Kidney (tissue), 14 donors: ENCODE data around the gene UCP3. TPM values are rescaled to one million over a fixed set of nuclear protein-coding genes. Genes with fewer than 3 reads are reported as not detected.

ENCODE experiments used
- DNase-seq, 5 donors: peaks; one replicate each; pipeline ENCODE4 v3.0.0-alpha.2; 2013 to 2020
- FAIRE-seq: peaks from 2 replicates; lab custom pipeline; 2012; peaks lifted over from hg19 to GRCh38; lab: Jason Lieb, UNC
- H3K27ac ChIP-seq, 2 donors: one replicate each; pipeline ENCODE4 v1.7.0; 2013; ENCODE audit warnings: low read depth in 2 of 2, low read length in 2 of 2, inconsistent platforms in 1 of 2
- H3K27me3 ChIP-seq: one replicate; pipeline ENCODE4 v1.7.1; 2013; ENCODE audit warnings: low read length, inconsistent platforms; ENCODE audit not compliant: control insufficient read depth, insufficient read depth
- H3K36me3 ChIP-seq, 3 donors: one replicate each; pipeline versions ENCODE4 v1.7.0 to v1.7.1; 2013; ENCODE audit warnings: low read length in 3 of 3, control low read depth in 1 of 3, inconsistent platforms in 1 of 3; ENCODE audit not compliant: insufficient read depth in 3 of 3, control insufficient read depth in 2 of 3
- H3K4me1 ChIP-seq, 3 donors: one replicate each; pipeline versions ENCODE4 v1.7.0 to v1.7.1; 2013; ENCODE audit warnings: low read length in 3 of 3, inconsistent platforms in 1 of 3, low read depth in 1 of 3; ENCODE audit not compliant: control insufficient read depth in 2 of 3, insufficient read depth in 2 of 3
- H3K4me3 ChIP-seq, 3 donors: one replicate each; pipeline versions ENCODE4 v1.7.0 to v1.8.1; 2013; ENCODE audit warnings: low read length in 3 of 3, control low read depth in 1 of 3, inconsistent platforms in 1 of 3
- H3K9ac ChIP-seq, 3 donors: one replicate each; pipeline versions ENCODE4 v1.7.0 to v1.7.1; 2013; ENCODE audit warnings: low read length in 3 of 3, control low read depth in 1 of 3, inconsistent platforms in 1 of 3
- H3K9me3 ChIP-seq, 3 donors: one replicate each; pipeline versions ENCODE4 v1.7.0 to v1.7.1; 2013; ENCODE audit warnings: low read length in 3 of 3, control low read depth in 1 of 3, inconsistent platforms in 1 of 3; ENCODE audit not compliant: control insufficient read depth in 2 of 3, insufficient read depth in 1 of 3
- CTCF ChIP-seq: IDR thresholded peaks from 3 replicates; pipeline ENCODE4 v1.5.1; 2012; ENCODE audit warnings: mild to moderate bottlenecking, moderate library complexity, borderline replicate concordance; ENCODE audit not compliant: insufficient read depth; ENCODE audit errors: extremely low read depth
- intact Hi-C: fragments of 100-400 bp; cut with DNase I; formaldehyde crosslinking; loops from one replicate; pipeline ENCODE4 v1.11.1; 2022
- polyA plus RNA-seq: library from polyadenylated mRNA; stranded (reverse); fragments of 350-450 nt; fragmentation: Illumina TruSeq; extraction: RNeasy Lipid Tissue Mini Kit (QIAGEN cat#74804); gene quantifications from one replicate; pipeline ENCODE4 v1.2.3, GENCODE V29; 2014; ENCODE audit warnings: low read depth, low replicate concordance; ENCODE audit not compliant: insufficient read depth
- total RNA-seq: library from RNA; stranded (reverse); fragmentation: NEBNext Ultra II Directional; extraction: Animal tissue kit (Norgen Biotek cat#: 25700); gene quantifications from one replicate; pipeline ENCODE4 v1.2.1, GENCODE V29; 2021
- donor health status: control.
- donor health status: control.
- donor health status: control.
- donor health status: control.
- donor health status: control.
- donor health status: DM: yes; HTN: yes; CAD: no.
- donor health status: Normal renal cell carcinoma (clear cell type).

The UCP3 gene
- total and polyA plus RNA-seq, 2 donors from 2014 or later, result 0.28 to 4.0 TPM

- Histone ChIP-seq H3K36me3 (peaks cover 0 to 6% (median 2%) of the 10 kb centered on the region in 3 donors), H3K4me1 (peaks cover 0 to 22% (median 22%) of the 10 kb centered on the region in 3 donors), H3K9me3 (no peaks in the 10 kb centered on the region), H3K27ac (peak overlapping the region; percentile 86 to 94), H3K27me3 (no peaks in the 10 kb centered on the region), H3K9ac (peak overlapping the region in 1 of 3 donors; percentile 60), H3K4me3 (no peak overlapping the region)
- no peak for TF ChIP-seq CTCF
- intact Hi-C loops, result no loop called here
- FAIRE-seq (no peak), DNase-seq (no peak)
These were observed 8.7 kb upstream of the UCP3 start for GRCh38 chr11:74017631-74018030.

GRCh38 chr11:74015919-74016684, 7.2 kb upstream of the UCP3 start:
- Histone ChIP-seq H3K4me3 (no peak overlapping the region), H3K27me3 (no peaks in the 10 kb centered on the region), H3K36me3 (peaks cover 0 to 3% (median 2%) of the 10 kb centered on the region in 3 donors), H3K9me3 (no peaks in the 10 kb centered on the region), H3K4me1 (peaks cover 0 to 22% (median 22%) of the 10 kb centered on the region in 3 donors), H3K27ac (no peak overlapping the region), H3K9ac (no peak overlapping the region)
- intact Hi-C loops, result no loop called here
- DNase-seq (no peak), FAIRE-seq (no peak)
- TF ChIP-seq CTCF, result no peak

- intact Hi-C loops, result no loop called here
- no peaks in the 10 kb centered on the region for H3K27me3 ChIP-seq
- no peak for DNase-seq
These were observed 6.0 kb upstream of the UCP3 start for GRCh38 chr11:74014880-74015279.

More at GRCh38 chr11:74014880-74015279, 6.0 kb upstream of the UCP3 start:
- H3K9me3 ChIP-seq, result no peaks in the 10 kb centered on the region
- H3K36me3 ChIP-seq, result peaks cover 0 to 3% (median 2%) of the 10 kb centered on the region in 3 donors
- peaks cover 0 to 22% (median 19%) of the 10 kb centered on the region in 3 donors for H3K4me1 ChIP-seq
- H3K4me3 ChIP-seq, result no peak overlapping the region
- H3K9ac ChIP-seq, result no peak overlapping the region
- no peak overlapping the region for H3K27ac ChIP-seq
- no peak for FAIRE-seq
- TF ChIP-seq CTCF, result no peak
